GM18502 (cell line): ENCODE data around the gene CMIP.

ENCODE experiments used
- ATAC-seq: cut with Tn5 transposase; IDR thresholded peaks from one replicate; pipeline ENCODE4 v1.9.1; 2021; ENCODE audit warnings: mild to moderate bottlenecking; ENCODE audit not compliant: unreplicated experiment, poor library complexity

Gene CMIP

GRCh38 chr16:81558444-81559175 is 114.0 kb downstream of the CMIP start:
- ATAC-seq, result no peak

- ATAC-seq, result no peak
These were observed 116.5 kb downstream of the CMIP start for GRCh38 chr16:81560979-81561657.

- ATAC-seq, result no peak
These were observed 117.7 kb downstream of the CMIP start for GRCh38 chr16:81562174-81562849.

GRCh38 chr16:81562926-81563325 is 118.3 kb downstream of the CMIP start:
- no peak for ATAC-seq

- no peak for ATAC-seq
These were observed 119.9 kb downstream of the CMIP start for GRCh38 chr16:81564421-81564911.

- ATAC-seq, result no peak
These were observed 120.9 kb downstream of the CMIP start for GRCh38 chr16:81565321-81566028.

GRCh38 chr16:81566086-81567007 is 121.7 kb downstream of the CMIP start:
- ATAC-seq, result no peak

- ATAC-seq, result no peak
These were observed 122.5 kb downstream of the CMIP start for GRCh38 chr16:81567087-81567486.

- no peak for ATAC-seq
These were observed 123.6 kb downstream of the CMIP start for GRCh38 chr16:81567987-81568748.

- ATAC-seq, result no peak
These were observed 124.1 kb downstream of the CMIP start for GRCh38 chr16:81568749-81569087.

- no peak for ATAC-seq
These were observed 124.9 kb downstream of the CMIP start for GRCh38 chr16:81569361-81570034.

- no peak for ATAC-seq
These were observed 125.7 kb downstream of the CMIP start for GRCh38 chr16:81570151-81570846.

GRCh38 chr16:81571175-81571574 is 126.6 kb downstream of the CMIP start:
- no peak for ATAC-seq

GRCh38 chr16:81571592-81572385 is 127.2 kb downstream of the CMIP start:
- no peak for ATAC-seq

GRCh38 chr16:81572386-81573144 is 128.0 kb downstream of the CMIP start:
- ATAC-seq, result no peak

- no peak for ATAC-seq
These were observed 129.0 kb downstream of the CMIP start for GRCh38 chr16:81573533-81574020.
